HEK293T (cell line): Measurements from ENCODE around the gene PDS5B.

Source experiments
- CTCF ChIA-PET: fragments of 350-600 bp; formaldehyde crosslinking; extraction: SDS; loops from one replicate; lab custom pipeline; 2021; ENCODE audit warnings: antibody characterized with exemption, inconsistent platforms; lab: Yijun Ruan, JAX
- POLR2A ChIA-PET: fragments of 350-600 bp; formaldehyde crosslinking; extraction: SDS; loops from one replicate; lab custom pipeline; 2020; ENCODE audit warnings: antibody characterized with exemption, inconsistent platforms; lab: Yijun Ruan, JAX
- DNase-seq: peaks from one replicate; pipeline ENCODE4 v3.0.0; 2012; ENCODE audit warnings: mixed read lengths; ENCODE audit errors: extremely low spot score
- ARNT ChIP-seq: fragments of 450-650 bp; IDR thresholded peaks from 2 replicates; pipeline ENCODE4 v1.6.1; 2017; ENCODE audit warnings: mild to moderate bottlenecking
- BHLHE40 ChIP-seq: fragments of 450-650 bp; IDR thresholded peaks from 2 replicates; pipeline ENCODE4 v1.6.1; 2016; ENCODE audit warnings: mild to moderate bottlenecking, moderate library complexity, borderline replicate concordance
- CTBP1 ChIP-seq: fragments of 450-650 bp; IDR thresholded peaks from 2 replicates; pipeline ENCODE4 v1.6.1; 2016; ENCODE audit warnings: borderline replicate concordance
- ELF4 ChIP-seq: fragments of 450-650 bp; IDR thresholded peaks from 2 replicates; pipeline ENCODE4 v1.6.1; 2017; ENCODE audit warnings: antibody characterized with exemption
- FOXA1 ChIP-seq: fragments of 450-650 bp; IDR thresholded peaks from 2 replicates; pipeline ENCODE4 v1.6.1; 2016; ENCODE audit warnings: mild to moderate bottlenecking
- FOXK2 ChIP-seq: fragments of 450-650 bp; IDR thresholded peaks from 2 replicates; pipeline ENCODE4 v1.6.1; 2016; ENCODE audit warnings: mild to moderate bottlenecking
- FOXM1 ChIP-seq: fragments of 450-650 bp; IDR thresholded peaks from 2 replicates; pipeline ENCODE4 v1.6.1; 2017; ENCODE audit warnings: mild to moderate bottlenecking, borderline replicate concordance
- HDGF ChIP-seq: fragments of 450-650 bp; IDR thresholded peaks from 2 replicates; pipeline ENCODE4 v1.6.1; 2017; ENCODE audit warnings: antibody characterized with exemption, borderline replicate concordance
- L3MBTL2 ChIP-seq: fragments of 450-650 bp; conservative IDR thresholded peaks from 2 replicates; pipeline ENCODE4 v1.6.1; 2016; ENCODE audit warnings: mild to moderate bottlenecking
- LEF1 ChIP-seq: fragments of 450-650 bp; IDR thresholded peaks from 2 replicates; pipeline ENCODE4 v1.6.1; 2017; ENCODE audit warnings: mild to moderate bottlenecking, borderline replicate concordance
- NFRKB ChIP-seq: fragments of 450-650 bp; IDR thresholded peaks from 2 replicates; pipeline ENCODE4 v1.6.1; 2016; ENCODE audit warnings: mild to moderate bottlenecking, moderate library complexity
- SP1 ChIP-seq: fragments of 450-650 bp; IDR thresholded peaks from 2 replicates; pipeline ENCODE4 v1.6.1; 2017
- SUZ12 ChIP-seq: fragments of 450-650 bp; IDR thresholded peaks from 2 replicates; pipeline ENCODE4 v1.6.1; 2016; ENCODE audit warnings: mild to moderate bottlenecking
- TARDBP ChIP-seq: fragments of 450-650 bp; IDR thresholded peaks from 2 replicates; pipeline ENCODE4 v1.6.1; 2016
- ZNF384 ChIP-seq: fragments of 450-650 bp; IDR thresholded peaks from 2 replicates; pipeline ENCODE4 v1.6.1; 2016
- TF ChIP-seq, protein P1 (sequence below): fragments of 450-650 bp; IDR thresholded peaks from 2 replicates; pipeline ENCODE4 v1.6.1; 2016

The PDS5B gene

DNA sequence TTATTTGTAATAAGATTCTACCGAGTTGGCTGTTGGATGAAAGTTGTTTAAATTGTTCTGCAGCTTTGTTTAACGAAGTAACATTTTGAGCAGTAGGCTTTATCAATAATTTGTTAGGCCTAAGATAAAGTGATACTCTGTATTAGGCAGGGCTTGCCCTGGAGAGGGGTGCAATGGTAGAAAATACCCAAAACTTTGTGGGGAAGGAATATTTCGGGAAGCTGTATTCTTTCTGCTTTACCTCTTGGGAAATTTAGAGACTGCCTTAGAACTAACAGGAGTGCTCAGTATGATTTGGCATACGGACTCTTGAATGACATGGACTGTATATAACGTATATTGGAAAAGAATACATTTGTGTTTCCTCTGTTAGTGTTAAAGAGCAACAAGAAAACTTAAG lies 2.5 kb downstream of the PDS5B start:
- ChIA-PET CTCF (interaction anchor here (0.5 to 2.0 kb wide), 3 partner anchors 13 to 62 kb away, joined by 3 to 8 read pairs (median 8); no protein-coding TSS in a partner anchor), POLR2A (no interaction called here)
- no peak for TF ChIP-seq L3MBTL2
- TF ChIP-seq SP1, result no peak
- TF ChIP-seq LEF1, result no peak
- no peak for TF ChIP-seq ARNT
- no peak for TF ChIP-seq FOXK2
- TF ChIP-seq BHLHE40, result no peak
- no peak for TF ChIP-seq FOXM1
- TF ChIP-seq FOXA1, result no peak
- TF ChIP-seq NFRKB, result no peak
- TF ChIP-seq, protein P1, sequence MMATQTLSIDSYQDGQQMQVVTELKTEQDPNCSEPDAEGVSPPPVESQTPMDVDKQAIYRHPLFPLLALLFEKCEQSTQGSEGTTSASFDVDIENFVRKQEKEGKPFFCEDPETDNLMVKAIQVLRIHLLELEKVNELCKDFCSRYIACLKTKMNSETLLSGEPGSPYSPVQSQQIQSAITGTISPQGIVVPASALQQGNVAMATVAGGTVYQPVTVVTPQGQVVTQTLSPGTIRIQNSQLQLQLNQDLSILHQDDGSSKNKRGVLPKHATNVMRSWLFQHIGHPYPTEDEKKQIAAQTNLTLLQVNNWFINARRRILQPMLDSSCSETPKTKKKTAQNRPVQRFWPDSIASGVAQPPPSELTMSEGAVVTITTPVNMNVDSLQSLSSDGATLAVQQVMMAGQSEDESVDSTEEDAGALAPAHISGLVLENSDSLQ, result no peak
- TF ChIP-seq HDGF, result no peak
- TF ChIP-seq CTBP1, result no peak
- TF ChIP-seq SUZ12, result no peak
- no peak for TF ChIP-seq TARDBP
- no peak for DNase-seq

DNA sequence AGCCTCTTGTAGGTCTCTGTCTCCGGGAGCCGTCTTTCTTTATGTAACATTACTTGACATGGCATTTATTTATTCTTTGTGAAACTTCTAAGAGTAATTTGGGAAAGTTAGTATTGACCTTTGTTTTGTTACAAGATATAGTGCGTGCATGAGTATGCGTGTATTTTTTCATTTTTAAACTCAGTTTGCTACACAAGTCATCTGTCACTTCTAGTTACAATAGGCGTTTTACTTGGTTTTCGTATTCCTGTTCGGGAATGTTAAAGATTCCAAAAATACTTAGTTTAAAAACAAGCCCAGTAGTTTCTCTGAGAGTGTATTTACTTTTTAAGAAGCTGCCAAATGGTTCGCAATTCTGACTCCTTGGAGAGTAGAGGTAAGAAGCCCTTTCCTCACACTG lies 3.2 kb downstream of the PDS5B start:
- ChIA-PET CTCF (interaction anchor here (1.2 kb wide), 1 partner anchor 50 kb away, joined by 4 read pairs; no protein-coding TSS in a partner anchor), POLR2A (no interaction called here)
- DNase-seq, result no peak
- TF ChIP-seq, protein P1, result no peak
- TF ChIP-seq L3MBTL2, result no peak
- TF ChIP-seq NFRKB, result no peak
- TF ChIP-seq ZNF384, result no peak
- TF ChIP-seq ARNT, result no peak
- no peak for TF ChIP-seq FOXK2
- TF ChIP-seq LEF1, result no peak
- no peak for TF ChIP-seq ELF4
- no peak for TF ChIP-seq SP1
- TF ChIP-seq TARDBP, result no peak
- TF ChIP-seq FOXM1, result no peak
- no peak for TF ChIP-seq BHLHE40
- TF ChIP-seq FOXA1, result no peak
- TF ChIP-seq CTBP1, result no peak
- TF ChIP-seq HDGF, result no peak
- TF ChIP-seq SUZ12, result no peak

DNA sequence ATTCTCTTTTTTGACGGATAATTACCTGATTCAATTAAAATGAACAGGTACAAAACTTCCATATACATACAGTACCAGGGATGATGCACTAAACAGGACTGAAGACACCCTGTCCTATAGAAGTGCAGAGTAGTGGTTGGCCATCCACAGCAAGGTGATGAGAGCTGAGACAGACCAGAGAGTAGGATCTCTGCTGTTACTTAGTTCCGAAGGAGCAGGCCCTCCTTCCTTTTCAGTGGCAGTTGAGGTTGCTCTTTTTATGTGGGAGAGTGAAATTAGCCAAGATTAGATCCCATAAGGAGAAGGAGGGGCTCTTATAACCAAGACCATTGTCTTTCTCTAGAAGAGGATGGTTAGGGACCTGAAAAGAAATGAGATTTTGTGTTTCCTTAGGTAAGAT lies 4.0 kb downstream of the PDS5B start:
- CTCF ChIA-PET, result interaction anchor here (0.9 to 1.2 kb wide), 2 partner anchors 49 to 61 kb away, joined by 3 to 4 read pairs; no protein-coding TSS in a partner anchor
- no peak for DNase-seq
- TF ChIP-seq, protein P1, result no peak
- TF ChIP-seq ZNF384 (no peak), FOXM1 (no peak), LEF1 (no peak), CTBP1 (no peak), HDGF (no peak), NFRKB (no peak), ARNT (no peak), TARDBP (no peak), L3MBTL2 (no peak)
- POLR2A ChIA-PET, result no interaction called here

DNA sequence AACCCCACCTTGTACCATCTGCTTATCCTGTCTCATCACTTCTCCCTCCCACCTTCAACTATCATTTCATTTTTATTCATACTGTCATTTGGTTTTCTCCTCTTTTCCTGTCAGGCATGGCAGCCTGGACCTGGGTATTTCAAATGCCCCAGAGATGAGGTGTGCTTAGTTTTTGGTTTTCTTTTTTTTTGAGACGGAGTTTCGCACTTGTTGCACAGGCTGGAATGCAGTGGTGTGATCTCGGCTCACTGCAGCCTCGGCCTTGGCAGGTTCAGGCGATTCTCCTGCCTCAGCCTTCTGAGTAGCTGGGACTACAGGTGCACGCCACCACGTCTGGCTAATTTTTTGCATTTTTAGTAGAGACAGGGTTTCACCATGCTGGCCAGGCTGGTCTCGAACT lies 5.8 kb downstream of the PDS5B start:
- TF ChIP-seq SP1, result no peak
- no peak for TF ChIP-seq TARDBP
- no peak for TF ChIP-seq ARNT
- TF ChIP-seq L3MBTL2, result no peak
- TF ChIP-seq, protein P1, result no peak
- TF ChIP-seq FOXA1, result no peak
- no peak for TF ChIP-seq LEF1
- no peak for TF ChIP-seq FOXK2
- no peak for TF ChIP-seq NFRKB
- no peak for TF ChIP-seq HDGF
- TF ChIP-seq CTBP1, result no peak
- TF ChIP-seq ZNF384, result no peak
- no peak for TF ChIP-seq SUZ12
- DNase-seq, result no peak
- CTCF ChIA-PET, result no interaction called here
- POLR2A ChIA-PET, result no interaction called here

DNA sequence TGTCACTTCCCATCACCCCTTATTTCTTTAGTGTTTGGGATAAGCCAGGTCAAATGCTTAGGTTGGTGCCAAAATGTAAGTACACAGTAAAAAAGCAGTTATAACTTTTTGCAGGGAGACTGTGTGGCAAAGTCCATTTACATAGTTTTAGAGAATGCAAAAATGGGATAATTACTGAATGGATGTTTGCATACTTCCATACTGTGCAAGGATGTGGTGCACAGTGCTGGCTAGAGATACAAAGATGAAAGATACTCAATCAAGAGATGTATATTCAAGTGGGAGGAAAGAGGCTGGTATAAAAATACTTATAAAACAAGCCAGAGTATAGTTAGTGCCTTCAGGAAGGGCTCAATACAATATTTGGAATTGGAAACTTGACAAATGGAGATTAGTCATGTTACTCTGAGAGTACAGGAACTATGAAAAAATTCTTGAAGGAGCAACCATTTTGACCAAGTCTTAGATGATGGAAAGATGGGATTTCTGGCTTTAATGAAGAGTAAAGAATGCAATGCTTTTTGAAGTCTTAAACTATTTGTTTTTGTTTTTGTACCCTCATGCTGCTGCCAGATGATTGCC lies 8.0 kb downstream of the PDS5B start:
- CTCF ChIA-PET, result interaction anchor here (0.6 kb wide), 1 partner anchor 1922 kb away, joined by 3 read pairs; no protein-coding TSS in a partner anchor
- no peak for DNase-seq
- POLR2A ChIA-PET, result no interaction called here
- TF ChIP-seq, protein P1, result no peak
- TF ChIP-seq NFRKB, result no peak
- no peak for TF ChIP-seq FOXA1
- TF ChIP-seq L3MBTL2, result no peak
- TF ChIP-seq FOXM1, result no peak
- TF ChIP-seq LEF1, result no peak
- no peak for TF ChIP-seq BHLHE40
- no peak for TF ChIP-seq ZNF384
- no peak for TF ChIP-seq SP1
- no peak for TF ChIP-seq SUZ12
- TF ChIP-seq FOXK2, result no peak
- no peak for TF ChIP-seq CTBP1
- TF ChIP-seq TARDBP, result no peak
- TF ChIP-seq ARNT, result no peak
